PFSK-1 (cell line): Measurements from ENCODE around the gene CREB1.

Source experiments
- POLR2AphosphoS5 ChIP-seq: IDR thresholded peaks from 2 replicates; pipeline ENCODE4 v1.6.1; 2012; ENCODE audit warnings: low read depth, mild to moderate bottlenecking, control low read depth, low read length, moderate library complexity
- REST ChIP-seq, 2 experiments: IDR thresholded peaks; 2 replicates each; pipeline versions ENCODE4 v1.6.1 to v1.8.0; 2011 to 2012; ENCODE audit warnings: low read depth in 2 of 2, low read length in 2 of 2, control low read depth in 1 of 2, inconsistent platforms in 1 of 2, mild to moderate bottlenecking in 1 of 2, moderate library complexity in 1 of 2; ENCODE audit not compliant: insufficient read depth in 1 of 2
- SIN3A ChIP-seq: IDR thresholded peaks from 2 replicates; pipeline ENCODE4 v1.6.1; 2012; ENCODE audit warnings: mild to moderate bottlenecking, low read length, moderate library complexity, borderline replicate concordance; ENCODE audit not compliant: insufficient read depth
- TAF1 ChIP-seq: IDR thresholded peaks from 2 replicates; pipeline ENCODE4 v1.6.1; 2012; ENCODE audit warnings: low read length, control low read depth, borderline replicate concordance; ENCODE audit not compliant: insufficient read depth

GRCh38 chr2:207635468-207636200 lies 105.9 kb downstream of the CREB1 start:
- TF ChIP-seq TAF1 (no peak), SIN3A (no peak), POLR2AphosphoS5 (no peak), REST (IDR thresholded peaks at IDR 0.05; ENCODE audit: insufficient read depth in 1 of 2, low read depth in 2 of 2, low read length in 2 of 2) (no peak)
